K562 (cell line): ENCODE results near the gene MBD3. TPM values are rescaled to one million over a fixed set of nuclear protein-coding genes. Genes with fewer than 3 reads are reported as not detected.

Experiments
- CTCF ChIP-seq, 3 experiments: IDR thresholded peaks in 2 of 3; conservative IDR thresholded peaks in 1 of 3; 2 replicates each; pipeline ENCODE4 v1.5.1; 2011 to 2012; ENCODE audit warnings: low read length in 3 of 3, mild to moderate bottlenecking in 3 of 3, control low read depth in 2 of 3, improper control_type of control experiment in 1 of 3, inconsistent platforms in 1 of 3, low read depth in 1 of 3, mixed read lengths in 1 of 3, moderate library complexity in 1 of 3; ENCODE audit not compliant: insufficient read depth in 2 of 3
- FOXM1 ChIP-seq, 2 experiments: fragments of 450-650 bp in 1 of 2; sonication (generic) in 1 of 2; formaldehyde crosslinking in 1 of 2; IDR thresholded peaks; 2 replicates each; pipeline versions ENCODE4 v1.6.1 to v1.9.0; 2017 to 2022; ENCODE audit warnings: low read depth in 2 of 2, mild to moderate bottlenecking in 2 of 2, missing genetic modification reagents in 1 of 2, moderate library complexity in 1 of 2
- FUS ChIP-seq: fragments of 200-400 bp; formaldehyde crosslinking; optimal IDR thresholded peaks from 2 replicates; pipeline ENCODE3; 2017; ENCODE audit warnings: low read depth, low read length
- GABPA ChIP-seq: fragments of 200-800 bp; sonication (Bioruptor generic); conservative IDR thresholded peaks from 2 replicates; pipeline ENCODE4 v1.6.1; 2016; ENCODE audit warnings: low read depth, missing genetic modification characterization, missing compliant biosample characterization
- HNRNPUL1 ChIP-seq: fragments of 200-400 bp; formaldehyde crosslinking; IDR thresholded peaks from 2 replicates; pipeline ENCODE4 v1.6.1; 2017; ENCODE audit warnings: low read length
- IFI16 ChIP-seq: fragments of 250-450 bp; sonication (Bioruptor Pico); IDR thresholded peaks from 2 replicates; pipeline ENCODE4 v2.1.2; 2022; ENCODE audit warnings: mild to moderate bottlenecking, inconsistent platforms
- ILK ChIP-seq: fragments of 450-650 bp; IDR thresholded peaks from 2 replicates; pipeline ENCODE4 v1.6.1; 2016; ENCODE audit warnings: missing genetic modification characterization, low read depth, mild to moderate bottlenecking, missing compliant biosample characterization, moderate library complexity, borderline replicate concordance
- IRF2 ChIP-seq: sonication (generic); formaldehyde crosslinking; IDR thresholded peaks from 2 replicates; pipeline ENCODE4 v1.8.1; 2022; ENCODE audit warnings: mild to moderate bottlenecking, missing genetic modification reagents
- MCM2 ChIP-seq: fragments of 450-650 bp; IDR thresholded peaks from 2 replicates; pipeline ENCODE4 v1.6.1; 2017; ENCODE audit warnings: low read depth, mild to moderate bottlenecking
- MEIS2 ChIP-seq: fragments of 450-650 bp; IDR thresholded peaks from 2 replicates; pipeline ENCODE4 v1.6.1; 2014; ENCODE audit warnings: mild to moderate bottlenecking; ENCODE audit not compliant: partially characterized antibody
- MNT ChIP-seq, 2 experiments: fragments of 450-650 bp; conservative IDR thresholded peaks; 2 replicates each; pipeline ENCODE4 v1.6.1; 2017; ENCODE audit warnings: mild to moderate bottlenecking in 2 of 2, moderate library complexity in 2 of 2
- MYC ChIP-seq, 2 experiments: fragments of 250-450 bp in 1 of 2; sonication (Bioruptor Pico) in 1 of 2; IDR thresholded peaks; 2 replicates each; pipeline versions ENCODE4 v1.5.1 to v1.6.1; 2012 to 2021; ENCODE audit warnings: low read depth in 2 of 2, borderline replicate concordance in 1 of 2, improper control_type of control experiment in 1 of 2, low read length in 1 of 2, mild to moderate bottlenecking in 1 of 2, moderate library complexity in 1 of 2
- PHTF2 ChIP-seq: fragments of 250-450 bp; sonication (Bioruptor Pico); IDR thresholded peaks from 2 replicates; pipeline ENCODE4 v1.5.0; 2021; ENCODE audit warnings: mild to moderate bottlenecking
- PML ChIP-seq: IDR thresholded peaks from 2 replicates; pipeline ENCODE4 v1.6.1; 2012; ENCODE audit warnings: low read length, inconsistent platforms
- PTRF ChIP-seq: fragments of 450-650 bp; IDR thresholded peaks from 2 replicates; pipeline ENCODE4 v1.6.1; 2016; ENCODE audit warnings: mild to moderate bottlenecking, missing genetic modification characterization, missing compliant biosample characterization
- RFX7 ChIP-seq: fragments of 250-450 bp; sonication (Bioruptor Pico); IDR thresholded peaks from 2 replicates; pipeline ENCODE4 v1.5.1; 2021; ENCODE audit warnings: mild to moderate bottlenecking
- SAFB2 ChIP-seq: fragments of 200-400 bp; formaldehyde crosslinking; IDR thresholded peaks from 2 replicates; pipeline ENCODE4 v1.6.1; 2018; ENCODE audit warnings: borderline replicate concordance, low read length, low read depth, moderate library complexity; ENCODE audit not compliant: severe bottlenecking
- SIN3B ChIP-seq: fragments of 450-650 bp; IDR thresholded peaks from 2 replicates; pipeline ENCODE4 v1.6.1; 2017; ENCODE audit warnings: low read depth, mild to moderate bottlenecking, moderate library complexity
- SUPT5H ChIP-seq: fragments of 450-650 bp; IDR thresholded peaks from 2 replicates; pipeline ENCODE4 v1.6.1; 2016
- TBP ChIP-seq: optimal IDR thresholded peaks from 2 replicates; pipeline ENCODE3; 2011; ENCODE audit warnings: low read depth, low read length, improper control_type of control experiment
- TEAD2 ChIP-seq: fragments of 450-650 bp; IDR thresholded peaks from 2 replicates; pipeline ENCODE4 v1.6.1; 2016; ENCODE audit warnings: missing genetic modification characterization, control low read depth, missing compliant biosample characterization
- USF1 ChIP-seq: sonication (generic); formaldehyde crosslinking; IDR thresholded peaks from 2 replicates; pipeline ENCODE4 v1.9.0; 2022; ENCODE audit warnings: mild to moderate bottlenecking, missing genetic modification reagents
- YY1 ChIP-seq, 3 experiments: IDR thresholded peaks; 2 replicates each; pipeline ENCODE4 v1.6.1; 2011; ENCODE audit warnings: low read length in 2 of 3, mild to moderate bottlenecking in 2 of 3, moderate library complexity in 2 of 3, borderline replicate concordance in 1 of 3, control low read depth in 1 of 3, low read depth in 1 of 3; ENCODE audit not compliant: insufficient read depth in 3 of 3, insufficient replicate concordance in 2 of 3, control insufficient read depth in 1 of 3, insufficient read length in 1 of 3; ENCODE audit errors: extremely low read depth in 1 of 3
- polyA plus RNA-seq, 8 experiments: library from polyadenylated mRNA; depleted of rRNA in 4 of 8; stranded (reverse) in 5 of 8; unstranded in 3 of 8; fragments of >200 nt; fragmentation: Nextera tagmentation in 2 of 8; fragmentation: Illumina TruSeq in 1 of 8; extraction: Ambion mirVana in 2 of 8; extraction: Trizol in 1 of 8; gene quantifications; 2 replicates each; pipeline versions ENCODE4 v1.2.1 to v1.2.3, GENCODE V29; 2011 to 2014; ENCODE audit warnings: inconsistent platforms in 1 of 8, missing spikeins in 1 of 8
- total RNA-seq, 7 experiments: library from RNA; depleted of rRNA in 6 of 7; stranded (reverse); fragments of >200 nt in 6 of 7; fragmentation: Illumina TruSeq in 2 of 7; extraction: Trizol in 2 of 7; gene quantifications; 2 replicates each; pipeline versions ENCODE4 v1.2.1 to v1.2.3, GENCODE V29; 2011 to 2021; ENCODE audit warnings: low replicate concordance in 1 of 7

MBD3 gene
- total and polyA plus RNA-seq, 9 of the 15 experiments (the other 6 are each of a cell fraction or from before 2014, with no cell fraction given) = 0.24 to 137 (median 30.9) TPM

- TF ChIP-seq IRF2 (CRISPR knock-in tag) (no peak), RFX7 (CRISPR knock-in tag) (no peak), YY1 (IDR thresholded peaks at IDR 0.05; ENCODE audit: borderline replicate concordance in 1 of 3, control insufficient read depth in 1 of 3, extremely low read depth in 1 of 3, insufficient read depth in 3 of 3, insufficient read length in 1 of 3, insufficient replicate concordance in 2 of 3, low read depth in 1 of 3, low read length in 2 of 3) (peak in 1 of 3 experiments; percentile 23), MNT (conservative IDR thresholded peaks at IDR 0.05) (peak in 1 of 2 experiments; percentile 12; a peak in 1 of 4 replicates), TEAD2 (tag) (no peak), FUS (no peak), ILK (tag) (no peak), MEIS2 (peak; percentile 9), FOXM1 (IDR thresholded peaks at IDR 0.05; ENCODE audit: low read depth) (no peak), FOXM1 (CRISPR knock-in tag; IDR thresholded peaks at IDR 0.05; ENCODE audit: low read depth) (0 out of 2 replicates have a peak, but pooled peaks have one; percentile 60), MCM2 (no peak), SUPT5H (peak; percentile 58; the same call in 1 of the 2 replicates), IFI16 (CRISPR knock-in tag) (no peak), PML (peak; percentile 34; the same call in 1 of the 2 replicates), HNRNPUL1 (peak; percentile 52; the same call in 1 of the 2 replicates), SIN3B (no peak), TBP (no peak), USF1 (CRISPR knock-in tag) (no peak), PTRF (no peak), MYC (IDR thresholded peaks at IDR 0.05; ENCODE audit: low read depth, low read length) (0 out of 2 replicates have a peak, but pooled peaks have one; percentile 15), MYC (CRISPR knock-in tag; IDR thresholded peaks at IDR 0.05; ENCODE audit: borderline replicate concordance, low read depth) (no peak), PHTF2 (CRISPR knock-in tag) (no peak), CTCF (IDR thresholded peaks at IDR 0.05 in 2 of 3, conservative IDR thresholded peaks at IDR 0.05 in 1 of 3; ENCODE audit: insufficient read depth in 2 of 3, low read depth in 1 of 3, low read length in 3 of 3) (peak; percentile 61 to 65 (median 63)), SAFB2 (no peak), GABPA (tag) (no peak)
Observed at GRCh38 chr19:1590641-1591397, 1.8 kb downstream of the MBD3 start (continued).
